CD14-positive monocyte (primary cell): ENCODE results near the gene GLYAT. TPM values are rescaled to one million over a fixed set of nuclear protein-coding genes. Genes with fewer than 3 reads are reported as not detected.
"Not testable (repeated sequence)": the region's sequence is repeated elsewhere in the genome, so short reads cannot be mapped to it uniquely, and the experiment has no call there.

ENCODE experiments used
- DNase-seq, 3 donors: peaks; one replicate each; pipeline ENCODE4 v3.0.0-alpha.2; 2011 to 2022
- H2AFZ ChIP-seq: 2 replicates; pipeline ENCODE4 v1.6.0; 2012; ENCODE audit warnings: mild to moderate bottlenecking, low read depth, low read length, inconsistent platforms; ENCODE audit not compliant: insufficient read depth, poor library complexity, severe bottlenecking
- H3K27ac ChIP-seq, 2 donors: 1 replicate in 1 of 2; 2 replicates in 1 of 2; pipeline ENCODE4 v1.5.1; 2012 to 2013; ENCODE audit warnings: low read length in 2 of 2, control low read depth in 1 of 2, inconsistent platforms in 1 of 2, low read depth in 1 of 2, mild to moderate bottlenecking in 1 of 2
- H3K27me3 ChIP-seq, 2 donors: one replicate each; pipeline versions ENCODE4 v1.6.0 to v1.6.1; 2011 to 2013; ENCODE audit warnings: low read length in 2 of 2; ENCODE audit not compliant: control insufficient read depth in 2 of 2, insufficient read depth in 2 of 2
- H3K36me3 ChIP-seq, 2 donors: replicated peaks in 1 of 2; 1 replicate in 1 of 2; 2 replicates in 1 of 2; pipeline versions ENCODE4 v1.5.1 to v1.6.1; 2012 to 2013; ENCODE audit warnings: low read length in 2 of 2, control low read depth in 1 of 2, inconsistent platforms in 1 of 2, mild to moderate bottlenecking in 1 of 2; ENCODE audit not compliant: insufficient read depth in 2 of 2, control insufficient read depth in 1 of 2
- H3K4me1 ChIP-seq, 2 donors: 1 replicate in 1 of 2; 2 replicates in 1 of 2; pipeline versions ENCODE4 v1.5.1 to v1.6.1; 2012 to 2013; ENCODE audit warnings: low read length in 2 of 2, control low read depth in 1 of 2, inconsistent platforms in 1 of 2, mild to moderate bottlenecking in 1 of 2, moderate library complexity in 1 of 2; ENCODE audit not compliant: insufficient read depth in 2 of 2, control insufficient read depth in 1 of 2
- H3K4me2 ChIP-seq: replicated peaks from 2 replicates; pipeline ENCODE3; 2012; ENCODE audit warnings: low read length, moderate library complexity, mild to moderate bottlenecking; ENCODE audit not compliant: poor library complexity, severe bottlenecking; ENCODE audit errors: extremely low read depth
- H3K4me3 ChIP-seq, 3 experiments: fragments of 200-600 bp in 1 of 3; sonication (generic) in 1 of 3; replicated peaks in 1 of 3; 1 replicate in 2 of 3; 2 replicates in 1 of 3; pipeline ENCODE4 v1.5.1; 2011 to 2013; ENCODE audit warnings: low read length in 3 of 3, mild to moderate bottlenecking in 3 of 3, control low read depth in 2 of 3, low read depth in 2 of 3, inconsistent platforms in 1 of 3, moderate library complexity in 1 of 3
- H3K79me2 ChIP-seq: 2 replicates; pipeline ENCODE4 v1.6.0; 2012; ENCODE audit warnings: mild to moderate bottlenecking, control low read depth, inconsistent platforms, low read length, moderate library complexity; ENCODE audit not compliant: insufficient read depth
- H3K9ac ChIP-seq: 2 replicates; pipeline ENCODE4 v1.6.0; 2017; ENCODE audit warnings: low read length, mild to moderate bottlenecking; ENCODE audit not compliant: insufficient read depth, poor library complexity, severe bottlenecking
- H3K9me3 ChIP-seq, 2 donors: replicated peaks in 1 of 2; 1 replicate in 1 of 2; 2 replicates in 1 of 2; pipeline versions ENCODE4 v1.5.1 to v1.6.1; 2012 to 2013; ENCODE audit warnings: low read length in 2 of 2, control low read depth in 1 of 2; ENCODE audit not compliant: control insufficient read depth in 1 of 2, insufficient read depth in 1 of 2
- H4K20me1 ChIP-seq: 2 replicates; pipeline ENCODE4 v1.6.0; 2012; ENCODE audit warnings: mild to moderate bottlenecking, low read length, control low read depth, moderate library complexity; ENCODE audit not compliant: insufficient read depth
- H3K27ac Mint-ChIP-seq, 7 donors: one replicate each; pipeline ENCODE4 v1.8.0; 2020; ENCODE audit warnings: mild to moderate bottlenecking in 7 of 7, mixed read lengths in 7 of 7, moderate library complexity in 6 of 7, inconsistent platforms in 2 of 7
- H3K27me3 Mint-ChIP-seq, 3 donors: one replicate each; pipeline ENCODE4 v1.8.0; 2021 to 2022; ENCODE audit warnings: low read depth in 3 of 3, mild to moderate bottlenecking in 3 of 3, mixed read lengths in 3 of 3, moderate library complexity in 3 of 3, inconsistent platforms in 1 of 3
- H3K36me3 Mint-ChIP-seq, 2 donors: one replicate each; pipeline ENCODE4 v1.8.0; 2020; ENCODE audit warnings: mixed read lengths in 2 of 2, inconsistent platforms in 1 of 2, mild to moderate bottlenecking in 1 of 2
- H3K4me1 Mint-ChIP-seq: one replicate; pipeline ENCODE4 v1.8.0; 2020; ENCODE audit warnings: mild to moderate bottlenecking, mixed read lengths
- H3K4me3 Mint-ChIP-seq, 2 donors: one replicate each; pipeline ENCODE4 v1.8.0; 2020; ENCODE audit warnings: mild to moderate bottlenecking in 2 of 2, mixed read lengths in 2 of 2, moderate library complexity in 1 of 2
- H3K9me3 Mint-ChIP-seq, 7 donors: one replicate each; pipeline ENCODE4 v1.8.0; 2020 to 2022; ENCODE audit warnings: mixed read lengths in 7 of 7, mild to moderate bottlenecking in 6 of 7, moderate library complexity in 6 of 7, inconsistent platforms in 2 of 7
- WGBS: methylation state at CpG from one replicate; pipeline ENCODE4 v1.1.5; 2013; ENCODE audit warnings: missing lambda C conversion rate; ENCODE audit not compliant: insufficient coverage; 5-methylcytosine and 5-hydroxymethylcytosine counted together
- intact Hi-C, 2 donors: fragments of 100-400 bp; cut with micrococcal nuclease; formaldehyde crosslinking; loops; one replicate each; pipeline versions ENCODE4 v1.15.0 to v1.15.1; 2023
- polyA plus RNA-seq, 3 donors: library from polyadenylated mRNA; depleted of rRNA in 1 of 3; unstranded in 2 of 3; stranded (reverse) in 1 of 3; fragments of 300-500 nt in 2 of 3; fragments of >200 nt in 1 of 3; fragmentation: Illumina TruSeq in 2 of 3; gene quantifications; 1 replicate in 2 of 3; 2 replicates in 1 of 3; pipeline ENCODE4 v1.2.3, GENCODE V29; 2012 to 2021
- TF ChIP-seq, protein P1 (sequence below): fragments of 200-600 bp; IDR thresholded peaks from one replicate; pipeline ENCODE4 v1.8.0; 2022; ENCODE audit warnings: antibody characterized with exemption, mild to moderate bottlenecking

Gene GLYAT
- polyA plus RNA-seq, 3 donors: not detected

DNA sequence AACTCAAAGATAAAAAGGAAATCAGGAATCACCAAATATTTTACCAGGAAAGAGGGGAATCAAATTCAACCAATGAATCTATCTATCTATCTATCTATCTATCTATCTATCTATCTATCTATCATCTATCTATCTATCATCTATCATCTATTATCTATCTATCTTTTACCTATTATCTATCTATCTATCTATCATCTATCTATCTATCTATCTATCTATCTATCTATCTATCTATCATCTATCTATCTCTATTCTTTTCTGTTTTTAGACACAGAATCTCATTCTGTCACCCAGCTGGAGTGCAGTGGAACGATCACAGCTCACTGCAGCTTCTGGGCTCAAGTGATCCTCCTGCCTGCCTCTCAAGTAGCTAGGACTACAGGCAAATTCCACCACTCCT is 54.2 kb downstream of the GLYAT start:
- H3K4me2 ChIP-seq, H3K9ac ChIP-seq, H3K9me3 Mint-ChIP-seq, DNase-seq, H3K4me3 Mint-ChIP-seq, intact Hi-C loops, H3K9me3 ChIP-seq, H3K27me3 ChIP-seq, H3K36me3 ChIP-seq, H3K4me3 ChIP-seq, H3K4me1 Mint-ChIP-seq, H3K4me1 ChIP-seq, H3K27me3 Mint-ChIP-seq, H3K36me3 Mint-ChIP-seq, H2AFZ ChIP-seq, H4K20me1 ChIP-seq, H3K27ac Mint-ChIP-seq, H3K79me2 ChIP-seq, H3K27ac ChIP-seq: not testable (repeated sequence)
- 100% methylated on average over 1 of the region's 1 CpG for WGBS

DNA sequence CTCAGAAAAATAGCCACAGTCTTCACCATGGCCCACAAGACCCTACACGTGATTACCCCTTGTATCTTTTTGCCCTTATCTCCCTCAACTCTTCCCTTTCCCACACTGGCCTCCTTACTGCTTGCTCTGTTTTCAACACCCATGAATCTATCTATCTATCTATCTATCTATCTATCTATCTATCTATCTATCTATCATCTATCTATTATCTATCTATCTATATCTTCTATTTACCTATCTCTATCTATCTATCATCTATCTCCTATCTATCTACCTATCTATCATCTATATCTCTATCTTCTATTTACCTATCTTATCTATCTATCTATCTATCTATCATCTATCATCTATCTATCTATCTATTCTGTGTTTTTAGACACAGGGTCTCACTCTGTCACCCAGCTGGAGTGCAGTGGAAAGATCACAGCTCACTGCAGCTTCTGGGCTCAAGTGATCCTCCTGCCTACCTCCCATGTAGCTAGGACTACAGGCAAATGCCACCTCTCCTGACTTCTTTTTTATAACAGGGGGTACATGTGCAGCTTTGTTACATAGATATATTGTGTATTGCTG is 55.1 kb downstream of the GLYAT start:
- DNase-seq: no peak
- Histone ChIP-seq H3K79me2 (no peaks in the 10 kb centered on the region), H3K27ac (no peak overlapping the region), H3K9ac (no peak overlapping the region), H3K4me1 (no peaks in the 10 kb centered on the region), H3K4me2 (no peak overlapping the region), H3K9me3 (no peaks in the 10 kb centered on the region), H2AFZ (no peak overlapping the region), H3K4me3 (no peak overlapping the region), H3K36me3 (no peaks in the 10 kb centered on the region), H4K20me1 (no peaks in the 10 kb centered on the region), H3K27me3 (no peaks in the 10 kb centered on the region)
- intact Hi-C loops: no loop called here
- no peaks in the 10 kb centered on the region for H3K9me3 Mint-ChIP-seq
- H3K4me3 Mint-ChIP-seq: no peak overlapping the region
- no peak overlapping the region for H3K27ac Mint-ChIP-seq
- TF ChIP-seq, protein P1, sequence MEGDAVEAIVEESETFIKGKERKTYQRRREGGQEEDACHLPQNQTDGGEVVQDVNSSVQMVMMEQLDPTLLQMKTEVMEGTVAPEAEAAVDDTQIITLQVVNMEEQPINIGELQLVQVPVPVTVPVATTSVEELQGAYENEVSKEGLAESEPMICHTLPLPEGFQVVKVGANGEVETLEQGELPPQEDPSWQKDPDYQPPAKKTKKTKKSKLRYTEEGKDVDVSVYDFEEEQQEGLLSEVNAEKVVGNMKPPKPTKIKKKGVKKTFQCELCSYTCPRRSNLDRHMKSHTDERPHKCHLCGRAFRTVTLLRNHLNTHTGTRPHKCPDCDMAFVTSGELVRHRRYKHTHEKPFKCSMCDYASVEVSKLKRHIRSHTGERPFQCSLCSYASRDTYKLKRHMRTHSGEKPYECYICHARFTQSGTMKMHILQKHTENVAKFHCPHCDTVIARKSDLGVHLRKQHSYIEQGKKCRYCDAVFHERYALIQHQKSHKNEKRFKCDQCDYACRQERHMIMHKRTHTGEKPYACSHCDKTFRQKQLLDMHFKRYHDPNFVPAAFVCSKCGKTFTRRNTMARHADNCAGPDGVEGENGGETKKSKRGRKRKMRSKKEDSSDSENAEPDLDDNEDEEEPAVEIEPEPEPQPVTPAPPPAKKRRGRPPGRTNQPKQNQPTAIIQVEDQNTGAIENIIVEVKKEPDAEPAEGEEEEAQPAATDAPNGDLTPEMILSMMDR: no peak
- H3K36me3 Mint-ChIP-seq: no peaks in the 10 kb centered on the region
- H3K4me1 Mint-ChIP-seq: no peaks in the 10 kb centered on the region
- no peaks in the 10 kb centered on the region for H3K27me3 Mint-ChIP-seq
- 94% methylated on average over 1 of the region's 1 CpG for WGBS
